UCSD-AML1 (cell line): Measurements from ENCODE around the gene DPM1.
"Not testable (repeated sequence)": the region's sequence is repeated elsewhere in the genome, so short reads cannot be mapped to it uniquely, and the experiment has no call there.

Experiments used
- DNase-seq: peaks from one replicate; lab custom pipeline; 2025; ENCODE audit not compliant: unreplicated experiment; lab: John Stamatoyannopoulos, UW

DPM1 gene

GRCh38 chr20:50980071-50980681 is 21.8 kb upstream of the DPM1 start:
- DNase-seq: no peak

DNA sequence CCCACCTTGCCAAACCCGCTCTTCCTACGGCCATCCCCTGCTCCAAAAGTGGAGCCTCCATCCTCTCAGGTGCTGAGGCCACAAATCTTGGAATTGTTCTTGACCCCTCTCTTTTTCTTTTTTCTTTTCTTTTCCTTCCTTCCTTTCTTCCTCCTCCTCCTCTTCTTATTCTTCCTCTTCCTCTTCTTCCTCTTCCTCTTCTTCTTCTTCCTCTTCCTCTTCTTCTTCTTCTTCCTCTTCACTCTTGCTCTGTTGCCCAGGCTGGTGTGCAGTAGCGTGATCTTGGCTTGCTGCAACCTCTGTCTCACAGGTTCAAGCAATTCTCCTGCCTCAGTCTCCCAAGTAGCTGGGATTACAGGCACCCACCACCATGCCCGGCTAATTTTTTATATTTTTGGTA is 20.2 kb upstream of the DPM1 start:
- not testable (repeated sequence) for DNase-seq

GRCh38 chr20:50977066-50978021 is 19.0 kb upstream of the DPM1 start:
- no peak for DNase-seq

DNA sequence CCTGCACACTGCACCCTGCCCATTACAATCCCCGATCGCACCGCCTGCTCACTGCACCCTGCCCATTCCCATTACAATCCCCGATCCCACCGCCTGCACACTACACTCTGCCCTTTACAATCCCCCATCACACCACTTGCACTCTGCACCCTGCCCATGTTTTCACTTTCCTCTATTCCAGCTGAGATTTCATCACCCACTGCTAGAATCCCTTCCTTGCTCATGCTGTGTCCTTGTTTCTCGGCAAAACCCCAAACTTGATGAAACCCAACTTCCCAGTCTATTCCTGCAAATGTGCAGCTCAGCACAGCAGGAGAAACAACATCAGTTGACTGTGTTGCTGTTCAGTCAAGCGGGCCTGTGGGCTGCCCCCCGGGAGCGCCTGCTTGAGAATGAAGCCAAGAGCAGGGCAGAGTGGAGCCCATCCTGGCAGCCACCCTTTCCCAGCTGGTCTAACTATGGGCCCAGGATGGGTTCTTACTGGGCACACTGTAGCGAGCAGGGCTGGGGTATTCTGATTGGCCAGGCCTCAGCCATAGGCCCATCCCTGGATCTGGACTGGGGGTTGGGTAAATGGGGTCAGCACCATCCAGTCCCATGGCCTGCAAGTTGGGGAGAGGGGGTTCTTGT is 17.5 kb upstream of the DPM1 start:
- DNase-seq: no peak

GRCh38 chr20:50969912-50970311 is 11.6 kb upstream of the DPM1 start:
- no peak for DNase-seq

DNA sequence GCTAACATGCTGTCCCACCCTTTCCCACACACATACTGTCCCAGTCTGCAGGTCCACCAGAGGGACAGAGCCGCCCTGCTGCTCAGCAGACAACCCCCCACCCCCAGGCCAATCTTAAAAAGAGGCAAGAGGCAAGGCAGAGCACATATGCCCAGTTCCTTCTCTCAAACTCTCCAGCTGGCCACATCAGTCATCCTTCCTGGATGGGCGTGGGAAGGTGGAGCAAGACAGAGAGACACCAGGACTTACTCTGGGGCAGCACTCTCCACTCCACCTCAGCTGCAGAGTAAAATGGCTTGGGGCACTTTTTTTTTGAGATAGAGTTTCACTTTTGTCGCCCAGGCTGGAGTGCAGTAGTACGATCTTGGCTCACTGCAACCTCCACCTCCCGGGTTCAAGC is 11.1 kb upstream of the DPM1 start:
- DNase-seq: no peak

GRCh38 chr20:50968289-50968688 is 10.0 kb upstream of the DPM1 start:
- DNase-seq: no peak

GRCh38 chr20:50967586-50967985 is 9.3 kb upstream of the DPM1 start:
- no peak for DNase-seq

- no peak for DNase-seq
Observed at GRCh38 chr20:50959543-50960126, 1.3 kb upstream of the DPM1 start.

DNA sequence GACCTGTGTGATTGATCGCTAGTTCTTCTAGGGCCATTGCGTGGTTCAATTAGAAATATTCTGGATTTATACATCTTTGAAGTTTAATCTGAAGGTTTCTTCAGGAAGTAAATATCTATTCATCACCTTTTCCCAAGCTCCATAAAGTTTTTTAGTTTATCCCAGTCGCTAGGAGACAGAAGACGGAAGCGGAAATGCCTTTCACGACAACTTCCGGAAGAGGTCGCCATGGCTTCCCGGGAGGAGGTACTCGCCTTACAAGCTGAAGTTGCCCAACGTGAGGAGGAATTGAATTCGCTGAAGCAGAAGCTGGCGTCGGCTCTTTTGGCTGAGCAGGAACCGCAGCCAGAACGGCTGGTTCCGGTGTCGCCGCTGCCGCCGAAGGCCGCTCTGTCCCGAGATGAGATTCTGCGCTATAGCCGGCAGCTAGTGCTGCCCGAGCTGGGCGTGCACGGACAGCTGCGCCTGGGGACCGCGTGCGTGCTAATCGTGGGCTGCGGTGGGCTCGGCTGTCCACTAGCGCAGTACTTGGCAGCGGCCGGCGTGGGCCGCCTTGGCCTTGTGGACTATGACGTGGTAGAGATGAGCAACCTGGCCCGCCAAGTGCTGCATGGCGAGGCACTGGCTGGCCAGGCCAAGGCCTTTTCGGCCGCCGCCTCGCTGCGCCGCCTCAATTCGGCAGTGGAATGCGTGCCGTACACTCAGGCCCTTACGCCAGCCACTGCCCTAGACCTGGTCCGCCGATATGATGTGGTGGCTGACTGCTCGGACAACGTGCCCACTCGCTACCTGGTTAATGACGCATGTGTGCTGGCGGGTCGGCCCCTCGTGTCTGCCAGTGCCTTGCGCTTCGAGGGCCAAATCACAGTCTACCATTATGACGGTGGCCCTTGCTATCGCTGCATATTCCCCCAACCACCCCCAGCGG is 547 bp upstream of the DPM1 start, which contains the start of gene MOCS3:
Gene MOCS3, plus strand, starts transcription at position 204 of the 928 bp plus-strand sequence. Its CDS starts 25 bp downstream, at position 229.
- peak; percentile 84 for DNase-seq

GRCh38 chr20:50957276-50957675 is 1.1 kb downstream of the DPM1 start:
- DNase-seq: no peak

DNA sequence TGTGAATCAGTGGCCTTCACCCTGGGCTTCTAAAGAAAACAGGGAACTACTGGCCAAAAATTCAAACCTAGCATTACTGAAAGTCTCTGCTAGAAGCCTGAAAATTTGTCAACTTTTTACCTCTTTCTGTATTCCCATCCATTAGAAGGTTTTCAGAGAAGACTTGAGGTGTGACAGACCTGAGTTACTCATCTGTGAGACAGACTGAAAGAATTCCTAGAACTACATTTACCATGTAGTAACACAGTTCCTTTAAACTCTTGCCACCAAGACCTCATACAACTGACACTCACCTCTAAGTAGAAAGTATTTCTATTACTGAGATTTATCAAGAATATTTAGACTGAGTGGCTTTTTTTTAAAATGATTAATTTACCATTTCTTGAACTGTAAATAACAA is 4.5 kb downstream of the DPM1 start:
- DNase-seq: no peak

- no peak for DNase-seq
Observed at GRCh38 chr20:50953196-50953595, 5.1 kb downstream of the DPM1 start.

GRCh38 chr20:50948132-50948785 is 10.1 kb downstream of the DPM1 start:
- DNase-seq: no peak

GRCh38 chr20:50943069-50943468 is 15.3 kb downstream of the DPM1 start:
- DNase-seq: no peak

GRCh38 chr20:50933589-50933988 is 24.7 kb downstream of the DPM1 start:
- DNase-seq: no peak

DNA sequence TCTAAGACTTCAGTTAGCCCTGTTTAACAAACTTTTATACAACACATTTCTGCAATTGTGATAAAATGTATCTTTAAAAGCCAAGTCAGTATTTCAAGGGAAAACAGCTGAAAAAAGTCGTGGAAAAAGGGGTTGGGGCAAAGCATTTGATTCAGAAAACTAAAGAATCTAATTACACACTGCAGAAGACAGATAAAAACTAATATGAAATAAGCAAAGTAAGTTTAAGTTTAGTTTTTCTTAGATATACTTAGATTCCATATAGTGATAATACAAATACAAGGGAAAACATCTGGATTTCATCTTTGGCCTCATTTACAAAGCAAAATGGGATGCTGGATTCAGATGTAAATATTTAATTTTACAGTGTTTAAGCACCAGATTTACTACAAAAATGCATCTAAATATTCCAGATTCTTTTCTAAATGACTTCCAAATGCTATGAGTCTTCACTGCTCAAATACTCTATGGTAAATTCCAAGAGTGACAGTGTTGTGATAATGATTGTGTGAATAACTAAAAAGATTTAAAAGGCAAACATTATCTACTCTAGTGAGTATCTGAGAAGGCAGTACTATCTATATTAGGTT is 25.5 kb downstream of the DPM1 start:
- no peak for DNase-seq

DNA sequence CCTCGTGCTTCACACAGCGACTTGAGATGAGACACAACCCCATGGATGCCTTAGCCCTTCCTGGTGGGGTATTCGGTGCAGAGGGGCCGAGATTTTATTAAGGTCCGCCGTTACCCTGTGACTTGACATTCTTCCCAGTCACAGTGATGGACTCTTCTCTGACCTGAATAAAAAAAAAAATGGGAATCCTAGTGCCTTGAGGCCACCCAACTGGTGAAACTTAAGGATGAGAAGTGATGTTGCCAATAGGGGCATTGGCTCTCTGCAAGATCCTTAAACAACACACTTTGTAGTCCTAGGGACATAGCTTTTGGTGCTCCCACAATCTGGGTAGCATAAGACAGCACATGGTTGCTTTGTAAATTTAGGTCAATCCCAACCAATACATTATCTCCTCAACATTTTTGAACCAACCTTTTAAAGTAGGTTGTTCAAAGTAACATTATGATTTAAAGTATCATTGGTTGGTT is 26.3 kb downstream of the DPM1 start:
- DNase-seq: no peak

GRCh38 chr20:50931306-50932015 is 26.9 kb downstream of the DPM1 start, which contains the start of gene ADNP:
ADNP (minus strand) TSS chr20:50931437; CDS start chr20:50903996, 27,441 bp downstream.
- peak; percentile 76 for DNase-seq
